ENCODE measurements around the gene MFAP3L. TPM values are rescaled to one million over a fixed set of nuclear protein-coding genes. Genes with fewer than 3 reads are reported as not detected.

Gene MFAP3L
- total and polyA plus RNA-seq, 2 donors (not counting 3 experiments of a cell fraction or from before 2014, with no cell fraction given) = 0.22 to 0.23 TPM

GRCh38 chr4:170014359-170015011 lies 11.7 kb downstream of the MFAP3L start:
- Histone ChIP-seq H3K4me1 (ENCODE audit: control insufficient read depth, extremely low read depth, insufficient read depth, low read length) (no peaks in the 10 kb centered on the region), H3K79me2 (ENCODE audit: control insufficient read depth, insufficient read depth, low read length) (no peaks in the 10 kb centered on the region), H3K9me3 (replicated peaks; ENCODE audit: control insufficient read depth, insufficient read depth, low read length) (no peaks in the 10 kb centered on the region), H3K4me2 (ENCODE audit: insufficient read depth, low read length) (no peak overlapping the region), H3K9me1 (replicated peaks; ENCODE audit: control insufficient read depth, extremely low read depth, insufficient read depth, low read length) (no peaks in the 10 kb centered on the region), H3K27ac (ENCODE audit: insufficient read depth, low read depth, low read length) (no peak overlapping the region), H3K9ac (replicated peaks; ENCODE audit: extremely low read depth, insufficient read depth, low read length) (no peak overlapping the region), H3K36me3 (ENCODE audit: control insufficient read depth in 2 of 2, extremely low read depth in 1 of 2, insufficient read depth in 2 of 2, low read length in 2 of 2) (no peaks in the 10 kb centered on the region), H4K20me1 (replicated peaks; ENCODE audit: control insufficient read depth, extremely low read depth, insufficient read depth, low read length) (no peaks in the 10 kb centered on the region), H2AFZ (ENCODE audit: low read depth, low read length) (no peak overlapping the region), H3K27me3 (ENCODE audit: control insufficient read depth in 2 of 2, insufficient read depth in 2 of 2, low read length in 2 of 2) (no peaks in the 10 kb centered on the region), H3K4me3 (replicated peaks in 1 of 3; ENCODE audit: insufficient read depth in 1 of 3, low read depth in 1 of 3, low read length in 3 of 3) (no peak overlapping the region)
- dilution Hi-C loops (cut with MboI; ENCODE audit: extremely low pct_ligation_motif_present, low sequenced_read_pairs) = no loop called here
- DNase-seq (ENCODE audit: low read depth, low spot score) (no peak), FAIRE-seq (no peak)
- TF ChIP-seq JUN (IDR thresholded peaks at IDR 0.05; ENCODE audit: borderline replicate concordance, insufficient read depth, insufficient read length, low read depth) (no peak), MYC (IDR thresholded peaks at IDR 0.05; ENCODE audit: low read depth, low read length) (no peak), POLR2A (IDR thresholded peaks at IDR 0.05; ENCODE audit: low read depth, low read length) (no peak), GATA2 (IDR thresholded peaks at IDR 0.05; ENCODE audit: insufficient read depth, insufficient read length, low read depth, low read length) (no peak), POLR2AphosphoS5 (IDR thresholded peaks at IDR 0.05; ENCODE audit: insufficient read depth, low read depth, low read length) (no peak), EZH2 (IDR thresholded peaks at IDR 0.05; ENCODE audit: borderline replicate concordance, low read depth, low read length, severe bottlenecking) (no peak), CTCF (IDR thresholded peaks at IDR 0.05; ENCODE audit: extremely low read depth in 1 of 2, insufficient read depth in 1 of 2, low read depth in 1 of 2, low read length in 2 of 2) (no peak), FOS (IDR thresholded peaks at IDR 0.05; ENCODE audit: borderline replicate concordance, insufficient read depth, low read length) (no peak), MAX (IDR thresholded peaks at IDR 0.05; ENCODE audit: insufficient read depth, insufficient read length) (no peak)
- CTCF ChIA-PET = interaction anchor here (1.1 kb wide), 1 partner anchor 33 kb away, joined by 3 read pairs; no protein-coding TSS in a partner anchor
- POLR2A ChIA-PET = no interaction called here
- BruUV-seq (replicated peaks) = no TSS peak
- intact Hi-C loops (cut with micrococcal nuclease) = no loop called here

Data from endothelial cell of umbilical vein (primary cell).